Measurements from ENCODE around the gene DCAF17. TPM values are rescaled to one million over a fixed set of nuclear protein-coding genes. Genes with fewer than 3 reads are reported as not detected.

The DCAF17 gene
- total RNA-seq, 1 experiment from 2014 or later = 11.1 TPM

GRCh38 chr2:171523088-171524017 is 89.3 kb downstream of the DCAF17 start:
- H3K9me2 ChIP-seq (replicated peaks; ENCODE audit: low read length) = no peaks in the 10 kb centered on the region
- H3K27ac ChIP-seq (ENCODE audit: low read length) = no peak overlapping the region
- peak overlapping the region; percentile 77 for H3K4me3 ChIP-seq (ENCODE audit: low read length)
- H3K4me2 ChIP-seq (ENCODE audit: low read length) = peak overlapping the region; percentile 98
- H2AFZ ChIP-seq (ENCODE audit: low read length) = peak overlapping the region; percentile 87
- no peaks in the 10 kb centered on the region for H3K36me3 ChIP-seq (ENCODE audit: low read depth, low read length)
- peaks cover 8% of the 10 kb centered on the region; the same call in 1 of the 2 replicates for H3K4me1 ChIP-seq (ENCODE audit: insufficient read depth, low read length)
- TF ChIP-seq EZH2phosphoT487 (IDR thresholded peaks at IDR 0.05; ENCODE audit: borderline replicate concordance, low read length) (no peak), EZH2 (IDR thresholded peaks at IDR 0.05; ENCODE audit: low read length, unreplicated experiment) (no peak), CTCF (conservative IDR thresholded peaks at IDR 0.05; ENCODE audit: low read depth, low read length) (no peak)
- no peaks in the 10 kb centered on the region for H3F3A ChIP-seq (ENCODE audit: low read length, unreplicated experiment)
- TSS peak; percentile 51 for BruUV-seq (replicated peaks)
- H3K9me3 ChIP-seq (ENCODE audit: low read length) = no peaks in the 10 kb centered on the region
- peak overlapping the region; percentile 33; the same call in 1 of the 2 replicates for H3K9ac ChIP-seq (ENCODE audit: low read length)
- intact Hi-C loops (cut with micrococcal nuclease) = no loop called here
- CTCF ChIA-PET = no interaction called here
- DNase-seq (peak; percentile 52), ATAC-seq (peak; percentile 75)
- POLR2A ChIA-PET (ENCODE audit: unreplicated experiment) = no interaction called here
- no peaks in the 10 kb centered on the region for H3K79me2 ChIP-seq (ENCODE audit: low read length)
- H4K20me1 ChIP-seq (ENCODE audit: low read length) = no peaks in the 10 kb centered on the region
- peaks cover 10% of the 10 kb centered on the region for H3K27me3 ChIP-seq (ENCODE audit: low read length)

GRCh38 chr2:171524018-171524401 is 90.0 kb downstream of the DCAF17 start:
- Histone ChIP-seq H2AFZ (ENCODE audit: low read length) (peak overlapping the region; percentile 87), H3K9ac (ENCODE audit: low read length) (no peak overlapping the region), H3K4me1 (ENCODE audit: insufficient read depth, low read length) (peaks cover 8% of the 10 kb centered on the region; the same call in 1 of the 2 replicates), H3K79me2 (ENCODE audit: low read length) (no peaks in the 10 kb centered on the region), H3K9me3 (ENCODE audit: low read length) (no peaks in the 10 kb centered on the region), H3K4me3 (ENCODE audit: low read length) (peak overlapping the region; percentile 77), H3K4me2 (ENCODE audit: low read length) (peak overlapping the region; percentile 98), H3K36me3 (ENCODE audit: low read depth, low read length) (no peaks in the 10 kb centered on the region), H3F3A (ENCODE audit: low read length, unreplicated experiment) (no peaks in the 10 kb centered on the region), H3K9me2 (replicated peaks; ENCODE audit: low read length) (no peaks in the 10 kb centered on the region), H4K20me1 (ENCODE audit: low read length) (no peaks in the 10 kb centered on the region), H3K27me3 (ENCODE audit: low read length) (peaks cover 10% of the 10 kb centered on the region), H3K27ac (ENCODE audit: low read length) (no peak overlapping the region)
- no TSS peak for BruUV-seq (replicated peaks)
- ChIA-PET CTCF (no interaction called here), POLR2A (ENCODE audit: unreplicated experiment) (no interaction called here)
- intact Hi-C loops (cut with micrococcal nuclease) = no loop called here
- DNase-seq = no peak
- no peak for TF ChIP-seq EZH2phosphoT487 (IDR thresholded peaks at IDR 0.05; ENCODE audit: borderline replicate concordance, low read length)
- no peak for TF ChIP-seq CTCF (conservative IDR thresholded peaks at IDR 0.05; ENCODE audit: low read depth, low read length)
- TF ChIP-seq EZH2 (IDR thresholded peaks at IDR 0.05; ENCODE audit: low read length, unreplicated experiment) = no peak
- ATAC-seq = peak; percentile 6; the same call in 1 of the 2 replicates

GRCh38 chr2:171529914-171530313 is 95.9 kb downstream of the DCAF17 start:
- peak; percentile 41 for DNase-seq
- Histone ChIP-seq H3K79me2 (ENCODE audit: low read length) (no peaks in the 10 kb centered on the region), H3K27me3 (ENCODE audit: low read length) (peaks cover 10% of the 10 kb centered on the region), H3K27ac (ENCODE audit: low read length) (no peak overlapping the region), H3K4me1 (ENCODE audit: insufficient read depth, low read length) (no peaks in the 10 kb centered on the region), H3K9me3 (ENCODE audit: low read length) (no peaks in the 10 kb centered on the region), H2AFZ (ENCODE audit: low read length) (no peak overlapping the region), H4K20me1 (ENCODE audit: low read length) (no peaks in the 10 kb centered on the region), H3K36me3 (ENCODE audit: low read depth, low read length) (no peaks in the 10 kb centered on the region), H3F3A (ENCODE audit: low read length, unreplicated experiment) (no peaks in the 10 kb centered on the region), H3K4me3 (ENCODE audit: low read length) (no peak overlapping the region), H3K4me2 (ENCODE audit: low read length) (no peak overlapping the region), H3K9ac (ENCODE audit: low read length) (no peak overlapping the region), H3K9me2 (replicated peaks; ENCODE audit: low read length) (no peaks in the 10 kb centered on the region)
- intact Hi-C loops (cut with micrococcal nuclease) = no loop called here
- CTCF ChIA-PET = no interaction called here
- ATAC-seq = no peak
- no TSS peak for BruUV-seq (replicated peaks)
- TF ChIP-seq CTCF (conservative IDR thresholded peaks at IDR 0.05; ENCODE audit: low read depth, low read length) (peak; percentile 76), EZH2 (IDR thresholded peaks at IDR 0.05; ENCODE audit: low read length, unreplicated experiment) (no peak)
- POLR2A ChIA-PET (ENCODE audit: unreplicated experiment) = no interaction called here

All from PC-3 (cell line).